Measurements from ENCODE around the gene SNTB2.

SNTB2 gene

GRCh38 chr16:69219279-69219678, 32.3 kb downstream of the SNTB2 start:
- H3K27me3 ChIP-seq: no peaks in the 10 kb centered on the region
- TF ChIP-seq Cebpa-rat (IDR thresholded peaks at IDR 0.05): no peak
- no peak overlapping the region for H3K4me2 ChIP-seq
- H3K9ac ChIP-seq: no peak overlapping the region
- no peak overlapping the region for H3K4me3 ChIP-seq
- H3K9me3 ChIP-seq: no peaks in the 10 kb centered on the region
- no peak overlapping the region for H3K27ac ChIP-seq
- H4K20me1 ChIP-seq: peaks cover 19% of the 10 kb centered on the region; the same call in 1 of the 2 replicates
- H3K4me1 ChIP-seq: no peaks in the 10 kb centered on the region
- H3K36me3 ChIP-seq: peaks cover 9% of the 10 kb centered on the region; the same call in 1 of the 2 replicates

GRCh38 chr16:69223882-69224281, 36.9 kb downstream of the SNTB2 start:
- Histone ChIP-seq H3K9me3 (no peaks in the 10 kb centered on the region), H4K20me1 (0 out of 2 replicates have a peak, but pooled peaks cover 18% of the 10 kb centered on the region), H3K27me3 (no peaks in the 10 kb centered on the region), H3K9ac (no peak overlapping the region), H3K4me3 (no peak overlapping the region), H3K4me2 (no peak overlapping the region), H3K4me1 (no peaks in the 10 kb centered on the region), H3K27ac (no peak overlapping the region), H3K36me3 (peaks cover 9% of the 10 kb centered on the region; the same call in 1 of the 2 replicates)
- TF ChIP-seq Cebpa-rat (IDR thresholded peaks at IDR 0.05): no peak

- no peak overlapping the region for H3K27ac ChIP-seq
- no peaks in the 10 kb centered on the region for H3K27me3 ChIP-seq
- 0 out of 2 replicates have a peak, but pooled peaks cover 18% of the 10 kb centered on the region for H4K20me1 ChIP-seq
- H3K4me1 ChIP-seq: no peaks in the 10 kb centered on the region
- H3K36me3 ChIP-seq: peaks cover 9% of the 10 kb centered on the region; the same call in 1 of the 2 replicates
- H3K4me3 ChIP-seq: no peak overlapping the region
- no peak overlapping the region for H3K9ac ChIP-seq
- no peak for TF ChIP-seq Cebpa-rat (IDR thresholded peaks at IDR 0.05)
- H3K9me3 ChIP-seq: no peaks in the 10 kb centered on the region
- H3K4me2 ChIP-seq: no peak overlapping the region
These were observed 38.2 kb downstream of the SNTB2 start for GRCh38 chr16:69225121-69225520.

- no peaks in the 10 kb centered on the region for H3K27me3 ChIP-seq
These were observed 46.2 kb downstream of the SNTB2 start for GRCh38 chr16:69233124-69233523.

GRCh38 chr16:69234460-69234859, 47.5 kb downstream of the SNTB2 start:
- Histone ChIP-seq H3K4me1 (no peaks in the 10 kb centered on the region), H3K27me3 (no peaks in the 10 kb centered on the region), H3K4me2 (no peak overlapping the region), H3K9ac (no peak overlapping the region), H3K27ac (no peak overlapping the region), H3K4me3 (no peak overlapping the region), H4K20me1 (no peaks in the 10 kb centered on the region), H3K9me3 (no peaks in the 10 kb centered on the region), H3K36me3 (peaks cover 12% of the 10 kb centered on the region; the same call in 1 of the 2 replicates)
- TF ChIP-seq Cebpa-rat (IDR thresholded peaks at IDR 0.05): no peak

More at GRCh38 chr16:69233124-69233523, 46.2 kb downstream of the SNTB2 start:
- TF ChIP-seq Cebpa-rat (IDR thresholded peaks at IDR 0.05): no peak
- H3K4me2 ChIP-seq: no peak overlapping the region
- H3K9ac ChIP-seq: no peak overlapping the region
- no peaks in the 10 kb centered on the region for H4K20me1 ChIP-seq
- no peaks in the 10 kb centered on the region for H3K4me1 ChIP-seq
- H3K4me3 ChIP-seq: no peak overlapping the region
- no peak overlapping the region for H3K27ac ChIP-seq
- H3K36me3 ChIP-seq: peaks cover 10% of the 10 kb centered on the region; the same call in 1 of the 2 replicates
- no peaks in the 10 kb centered on the region for H3K9me3 ChIP-seq

- H3K36me3 ChIP-seq: peaks cover 12% of the 10 kb centered on the region; the same call in 1 of the 2 replicates
- H3K27ac ChIP-seq: no peak overlapping the region
- no peaks in the 10 kb centered on the region for H3K9me3 ChIP-seq
- TF ChIP-seq Cebpa-rat (IDR thresholded peaks at IDR 0.05): no peak
- H4K20me1 ChIP-seq: no peaks in the 10 kb centered on the region
- H3K27me3 ChIP-seq: no peaks in the 10 kb centered on the region
- no peaks in the 10 kb centered on the region for H3K4me1 ChIP-seq
- no peak overlapping the region for H3K9ac ChIP-seq
- no peak overlapping the region for H3K4me3 ChIP-seq
- H3K4me2 ChIP-seq: no peak overlapping the region
These were observed 49.4 kb downstream of the SNTB2 start for GRCh38 chr16:69236319-69236718.

- H3K36me3 ChIP-seq: peaks cover 12% of the 10 kb centered on the region; the same call in 1 of the 2 replicates
These were observed 50.3 kb downstream of the SNTB2 start for GRCh38 chr16:69237296-69237695.

GRCh38 chr16:69239851-69240250, 52.9 kb downstream of the SNTB2 start:
- H3K4me3 ChIP-seq: no peak overlapping the region

More at GRCh38 chr16:69237296-69237695, 50.3 kb downstream of the SNTB2 start:
- Histone ChIP-seq H3K9ac (no peak overlapping the region), H3K27me3 (no peaks in the 10 kb centered on the region), H4K20me1 (no peaks in the 10 kb centered on the region), H3K4me3 (no peak overlapping the region), H3K9me3 (no peaks in the 10 kb centered on the region), H3K27ac (no peak overlapping the region), H3K4me2 (no peak overlapping the region), H3K4me1 (no peaks in the 10 kb centered on the region)
- TF ChIP-seq Cebpa-rat (IDR thresholded peaks at IDR 0.05): no peak

GRCh38 chr16:69240331-69240730, 53.4 kb downstream of the SNTB2 start:
- H3K27ac ChIP-seq: no peak overlapping the region
- H4K20me1 ChIP-seq: 0 out of 2 replicates have a peak, but pooled peaks cover 13% of the 10 kb centered on the region
- H3K4me3 ChIP-seq: no peak overlapping the region
- H3K9me3 ChIP-seq: no peaks in the 10 kb centered on the region
- TF ChIP-seq Cebpa-rat (IDR thresholded peaks at IDR 0.05): no peak
- peaks cover 10% of the 10 kb centered on the region for H3K36me3 ChIP-seq
- H3K4me1 ChIP-seq: no peaks in the 10 kb centered on the region
- H3K4me2 ChIP-seq: no peak overlapping the region
- H3K9ac ChIP-seq: no peak overlapping the region
- no peaks in the 10 kb centered on the region for H3K27me3 ChIP-seq

More at GRCh38 chr16:69239851-69240250, 52.9 kb downstream of the SNTB2 start:
- H3K4me2 ChIP-seq: no peak overlapping the region
- no peaks in the 10 kb centered on the region for H3K27me3 ChIP-seq
- no peaks in the 10 kb centered on the region for H3K9me3 ChIP-seq
- peaks cover 6% of the 10 kb centered on the region; the same call in 1 of the 2 replicates for H3K36me3 ChIP-seq
- no peak overlapping the region for H3K27ac ChIP-seq
- no peak overlapping the region for H3K9ac ChIP-seq
- no peaks in the 10 kb centered on the region for H3K4me1 ChIP-seq
- H4K20me1 ChIP-seq: 0 out of 2 replicates have a peak, but pooled peaks cover 9% of the 10 kb centered on the region
- TF ChIP-seq Cebpa-rat (IDR thresholded peaks at IDR 0.05): no peak

GRCh38 chr16:69241926-69242325, 55.0 kb downstream of the SNTB2 start:
- no peak overlapping the region for H3K9ac ChIP-seq
- H4K20me1 ChIP-seq: 0 out of 2 replicates have a peak, but pooled peaks cover 14% of the 10 kb centered on the region
- H3K4me1 ChIP-seq: no peaks in the 10 kb centered on the region
- H3K27ac ChIP-seq: no peak overlapping the region
- H3K27me3 ChIP-seq: no peaks in the 10 kb centered on the region
- H3K4me2 ChIP-seq: no peak overlapping the region
- H3K9me3 ChIP-seq: no peaks in the 10 kb centered on the region
- H3K4me3 ChIP-seq: no peak overlapping the region
- TF ChIP-seq Cebpa-rat (IDR thresholded peaks at IDR 0.05): no peak
- H3K36me3 ChIP-seq: peaks cover 17% of the 10 kb centered on the region
